HEK293 (cell line): ENCODE results near the gene PLA2G3.

Experiments used
- CTCF ChIA-PET: fragments of 350-600 bp; formaldehyde crosslinking; extraction: SDS; loops from one replicate; lab custom pipeline; 2021; ENCODE audit warnings: antibody characterized with exemption; lab: Yijun Ruan, JAX
- POLR2A ChIA-PET: fragments of 300-600 bp; formaldehyde crosslinking; extraction: SDS; loops from one replicate; lab custom pipeline; 2020; ENCODE audit warnings: antibody characterized with exemption, inconsistent platforms; lab: Yijun Ruan, JAX
- H3K27ac ChIP-seq: fragments of 200-500 bp; sonication (Bioruptor generic); 2 replicates; pipeline ENCODE4 v1.5.1; 2014; ENCODE audit warnings: low read depth, low read length, control low read depth, inconsistent platforms; ENCODE audit errors: extremely low read depth
- H3K36me3 ChIP-seq, 2 experiments: fragments of 200-500 bp in 1 of 2; sonication (Bioruptor generic) in 1 of 2; 1 replicate in 1 of 2; 2 replicates in 1 of 2; pipeline ENCODE4 v1.5.1; 2014 to 2017; ENCODE audit warnings: inconsistent platforms in 2 of 2, low read length in 2 of 2; ENCODE audit not compliant: control insufficient read depth in 2 of 2, insufficient read depth in 1 of 2
- H3K4me1 ChIP-seq: fragments of 200-500 bp; sonication (Bioruptor generic); 2 replicates; pipeline ENCODE4 v1.5.1; 2014; ENCODE audit warnings: mild to moderate bottlenecking, low read length, inconsistent platforms; ENCODE audit not compliant: control insufficient read depth, insufficient read depth
- H3K4me3 ChIP-seq: 2 replicates; pipeline ENCODE4 v1.5.1; 2011; ENCODE audit warnings: low read depth, mild to moderate bottlenecking, control low read depth, low read length, moderate library complexity
- H3K9me3 ChIP-seq: fragments of 200-500 bp; sonication (Bioruptor generic); 2 replicates; pipeline ENCODE4 v1.5.1; 2014; ENCODE audit warnings: low read depth, low read length, inconsistent platforms; ENCODE audit not compliant: control insufficient read depth, insufficient read depth
- EGR2 ChIP-seq: fragments of 450-650 bp; formaldehyde crosslinking; IDR thresholded peaks from 2 replicates; pipeline ENCODE4 v1.5.1; 2016; ENCODE audit warnings: low read depth, missing biosample characterization, missing genetic modification characterization
- GFI1B ChIP-seq: fragments of 450-650 bp; formaldehyde crosslinking; IDR thresholded peaks from 2 replicates; pipeline ENCODE4 v1.5.1; 2016; ENCODE audit warnings: missing biosample characterization, missing genetic modification characterization
- GLIS2 ChIP-seq: fragments of 450-650 bp; formaldehyde crosslinking; IDR thresholded peaks from 2 replicates; pipeline ENCODE4 v1.5.1; 2016; ENCODE audit warnings: missing biosample characterization, missing genetic modification characterization
- KLF16 ChIP-seq: fragments of 450-650 bp; formaldehyde crosslinking; IDR thresholded peaks from 2 replicates; pipeline ENCODE4 v1.5.1; 2017; ENCODE audit warnings: missing biosample characterization, missing genetic modification characterization
- SP7 ChIP-seq: fragments of 450-650 bp; formaldehyde crosslinking; IDR thresholded peaks from 2 replicates; pipeline ENCODE4 v1.5.1; 2016; ENCODE audit warnings: missing biosample characterization, missing genetic modification characterization
- TRIM28 ChIP-seq: IDR thresholded peaks from 2 replicates; pipeline ENCODE4 v1.6.1; 2011; ENCODE audit warnings: low read length, control low read depth, borderline replicate concordance
- ZBTB20 ChIP-seq: fragments of 450-650 bp; formaldehyde crosslinking; IDR thresholded peaks from 2 replicates; pipeline ENCODE4 v1.5.1; 2016; ENCODE audit warnings: missing biosample characterization, missing genetic modification characterization
- ZBTB21 ChIP-seq: fragments of 450-650 bp; formaldehyde crosslinking; IDR thresholded peaks from 2 replicates; pipeline ENCODE4 v1.5.1; 2017; ENCODE audit warnings: missing biosample characterization, missing genetic modification characterization
- ZNF248 ChIP-seq: fragments of 450-650 bp; formaldehyde crosslinking; IDR thresholded peaks from 2 replicates; pipeline ENCODE4 v1.5.1; 2017; ENCODE audit warnings: missing biosample characterization, missing genetic modification characterization
- ZNF302 ChIP-seq: fragments of 450-650 bp; formaldehyde crosslinking; IDR thresholded peaks from 2 replicates; pipeline ENCODE4 v1.5.1; 2016; ENCODE audit warnings: missing biosample characterization, missing genetic modification characterization, low read depth
- ZNF514 ChIP-seq: fragments of 450-650 bp; formaldehyde crosslinking; IDR thresholded peaks from 2 replicates; pipeline ENCODE4 v1.5.1; 2016; ENCODE audit warnings: missing biosample characterization, missing genetic modification characterization
- ZNF585B ChIP-seq: fragments of 450-650 bp; formaldehyde crosslinking; IDR thresholded peaks from 2 replicates; pipeline ENCODE4 v1.5.1; 2016; ENCODE audit warnings: missing biosample characterization, missing genetic modification characterization
- ZNF670 ChIP-seq: fragments of 450-650 bp; formaldehyde crosslinking; IDR thresholded peaks from 2 replicates; pipeline ENCODE4 v1.5.1; 2016; ENCODE audit warnings: missing biosample characterization, missing genetic modification characterization, low read depth
- ZNF777 ChIP-seq: fragments of 450-650 bp; formaldehyde crosslinking; IDR thresholded peaks from 2 replicates; pipeline ENCODE4 v1.5.1; 2017; ENCODE audit warnings: missing biosample characterization, missing genetic modification characterization, borderline replicate concordance
- ZSCAN23 ChIP-seq: fragments of 450-650 bp; formaldehyde crosslinking; IDR thresholded peaks from 2 replicates; pipeline ENCODE4 v1.5.1; 2016; ENCODE audit warnings: missing biosample characterization, missing genetic modification characterization
- ZXDB ChIP-seq: fragments of 450-650 bp; formaldehyde crosslinking; IDR thresholded peaks from 2 replicates; pipeline ENCODE4 v1.5.1; 2016; ENCODE audit warnings: missing biosample characterization, missing genetic modification characterization
- TF ChIP-seq, protein P1 (sequence below): fragments of 450-650 bp; formaldehyde crosslinking; conservative IDR thresholded peaks from 2 replicates; pipeline ENCODE4 v1.5.1; 2016; ENCODE audit warnings: low read depth, missing biosample characterization, missing genetic modification characterization
- TF ChIP-seq, protein P2 (sequence below): fragments of 450-650 bp; formaldehyde crosslinking; IDR thresholded peaks from 2 replicates; pipeline ENCODE4 v1.5.1; 2016; ENCODE audit warnings: missing biosample characterization, missing genetic modification characterization
- TF ChIP-seq, protein P3 (sequence below): fragments of 450-650 bp; formaldehyde crosslinking; IDR thresholded peaks from 2 replicates; pipeline ENCODE4; 2016; ENCODE audit warnings: missing biosample characterization, missing genetic modification characterization
- TF ChIP-seq, protein P4 (sequence below): fragments of 450-650 bp; formaldehyde crosslinking; IDR thresholded peaks from 2 replicates; pipeline ENCODE4 v1.5.1; 2016; ENCODE audit warnings: missing biosample characterization, missing genetic modification characterization
- TF ChIP-seq, protein P5 (sequence below): fragments of 450-650 bp; formaldehyde crosslinking; IDR thresholded peaks from 2 replicates; pipeline ENCODE4 v1.5.1; 2016; ENCODE audit warnings: missing biosample characterization, missing genetic modification characterization

The PLA2G3 gene

DNA sequence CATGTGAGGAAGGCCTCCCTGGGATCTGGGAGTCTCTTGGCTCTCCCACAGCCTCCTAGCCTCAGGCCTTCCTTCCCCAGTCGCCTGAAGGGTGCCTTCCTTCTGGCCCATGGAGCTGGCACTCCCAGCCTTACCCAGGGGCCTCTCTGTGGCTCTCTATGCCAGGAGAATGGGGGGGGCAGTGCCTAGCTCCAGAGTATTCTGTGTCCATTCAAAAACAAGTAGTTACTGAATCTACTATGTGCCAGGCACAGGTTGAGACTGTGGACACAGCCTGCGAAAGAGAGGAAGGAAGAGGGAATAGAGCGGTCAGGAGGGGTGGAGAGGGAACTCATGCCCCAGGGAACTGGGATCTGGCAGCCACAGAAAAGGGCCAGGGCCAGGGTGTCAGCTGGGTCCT is 2.7 kb upstream of the PLA2G3 start (continued):
- TF ChIP-seq, protein P1, sequence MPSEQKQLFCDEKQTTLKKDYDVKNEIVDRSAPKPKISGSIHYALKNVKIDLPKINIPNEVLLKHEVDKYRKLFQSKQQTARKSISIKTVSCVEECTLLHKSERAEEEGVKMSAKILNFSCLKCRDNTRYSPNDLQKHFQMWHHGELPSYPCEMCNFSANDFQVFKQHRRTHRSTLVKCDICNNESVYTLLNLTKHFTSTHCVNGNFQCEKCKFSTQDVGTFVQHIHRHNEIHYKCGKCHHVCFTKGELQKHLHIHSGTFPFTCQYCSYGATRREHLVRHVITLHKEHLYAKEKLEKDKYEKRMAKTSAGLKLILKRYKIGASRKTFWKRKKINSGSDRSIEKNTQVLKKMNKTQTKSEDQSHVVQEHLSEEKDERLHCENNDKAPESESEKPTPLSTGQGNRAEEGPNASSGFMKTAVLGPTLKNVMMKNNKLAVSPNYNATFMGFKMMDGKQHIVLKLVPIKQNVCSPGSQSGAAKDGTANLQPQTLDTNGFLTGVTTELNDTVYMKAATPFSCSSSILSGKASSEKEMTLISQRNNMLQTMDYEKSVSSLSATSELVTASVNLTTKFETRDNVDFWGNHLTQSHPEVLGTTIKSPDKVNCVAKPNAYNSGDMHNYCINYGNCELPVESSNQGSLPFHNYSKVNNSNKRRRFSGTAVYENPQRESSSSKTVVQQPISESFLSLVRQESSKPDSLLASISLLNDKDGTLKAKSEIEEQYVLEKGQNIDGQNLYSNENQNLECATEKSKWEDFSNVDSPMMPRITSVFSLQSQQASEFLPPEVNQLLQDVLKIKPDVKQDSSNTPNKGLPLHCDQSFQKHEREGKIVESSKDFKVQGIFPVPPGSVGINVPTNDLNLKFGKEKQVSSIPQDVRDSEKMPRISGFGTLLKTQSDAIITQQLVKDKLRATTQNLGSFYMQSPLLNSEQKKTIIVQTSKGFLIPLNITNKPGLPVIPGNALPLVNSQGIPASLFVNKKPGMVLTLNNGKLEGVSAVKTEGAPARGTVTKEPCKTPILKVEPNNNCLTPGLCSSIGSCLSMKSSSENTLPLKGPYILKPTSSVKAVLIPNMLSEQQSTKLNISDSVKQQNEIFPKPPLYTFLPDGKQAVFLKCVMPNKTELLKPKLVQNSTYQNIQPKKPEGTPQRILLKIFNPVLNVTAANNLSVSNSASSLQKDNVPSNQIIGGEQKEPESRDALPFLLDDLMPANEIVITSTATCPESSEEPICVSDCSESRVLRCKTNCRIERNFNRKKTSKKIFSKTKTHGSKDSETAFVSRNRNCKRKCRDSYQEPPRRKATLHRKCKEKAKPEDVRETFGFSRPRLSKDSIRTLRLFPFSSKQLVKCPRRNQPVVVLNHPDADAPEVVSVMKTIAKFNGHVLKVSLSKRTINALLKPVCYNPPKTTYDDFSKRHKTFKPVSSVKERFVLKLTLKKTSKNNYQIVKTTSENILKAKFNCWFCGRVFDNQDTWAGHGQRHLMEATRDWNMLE (tag by site-specific recombination), result no peak
- TF ChIP-seq, protein P2, sequence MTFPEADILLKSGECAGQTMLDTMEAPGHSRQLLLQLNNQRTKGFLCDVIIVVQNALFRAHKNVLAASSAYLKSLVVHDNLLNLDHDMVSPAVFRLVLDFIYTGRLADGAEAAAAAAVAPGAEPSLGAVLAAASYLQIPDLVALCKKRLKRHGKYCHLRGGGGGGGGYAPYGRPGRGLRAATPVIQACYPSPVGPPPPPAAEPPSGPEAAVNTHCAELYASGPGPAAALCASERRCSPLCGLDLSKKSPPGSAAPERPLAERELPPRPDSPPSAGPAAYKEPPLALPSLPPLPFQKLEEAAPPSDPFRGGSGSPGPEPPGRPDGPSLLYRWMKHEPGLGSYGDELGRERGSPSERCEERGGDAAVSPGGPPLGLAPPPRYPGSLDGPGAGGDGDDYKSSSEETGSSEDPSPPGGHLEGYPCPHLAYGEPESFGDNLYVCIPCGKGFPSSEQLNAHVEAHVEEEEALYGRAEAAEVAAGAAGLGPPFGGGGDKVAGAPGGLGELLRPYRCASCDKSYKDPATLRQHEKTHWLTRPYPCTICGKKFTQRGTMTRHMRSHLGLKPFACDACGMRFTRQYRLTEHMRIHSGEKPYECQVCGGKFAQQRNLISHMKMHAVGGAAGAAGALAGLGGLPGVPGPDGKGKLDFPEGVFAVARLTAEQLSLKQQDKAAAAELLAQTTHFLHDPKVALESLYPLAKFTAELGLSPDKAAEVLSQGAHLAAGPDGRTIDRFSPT (tag by site-specific recombination), result no peak
- TF ChIP-seq ZNF777 (tag by site-specific recombination), result no peak

DNA sequence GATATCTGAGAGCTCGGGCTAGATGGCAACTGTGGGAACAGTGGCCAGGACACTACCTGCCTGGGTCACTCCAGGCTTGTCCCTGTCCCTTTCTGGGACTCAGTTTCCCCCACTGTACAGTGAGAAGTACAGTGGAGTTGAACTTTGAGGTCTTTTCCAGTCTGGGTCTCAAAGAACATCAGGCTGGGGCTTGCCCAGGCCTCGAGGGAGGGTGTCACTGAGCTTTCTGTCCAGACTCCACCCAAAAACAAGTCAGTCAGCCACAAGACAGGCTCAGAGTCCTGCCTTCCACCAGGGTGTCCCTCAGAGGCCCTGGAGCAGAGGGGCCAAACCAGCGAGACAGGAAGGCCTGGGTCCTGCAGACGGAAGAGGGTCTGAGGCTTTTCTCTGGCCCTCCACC is 2.0 kb upstream of the PLA2G3 start:
- no peak overlapping the region for H3K4me3 ChIP-seq
- H3K4me1 ChIP-seq, result no peaks in the 10 kb centered on the region
- POLR2A ChIA-PET, result interaction anchor here (1.0 kb wide), 1 partner anchor 62 kb away, joined by 3 read pairs; the partner anchor contains the start of gene SMTN
- TF ChIP-seq, protein P3, sequence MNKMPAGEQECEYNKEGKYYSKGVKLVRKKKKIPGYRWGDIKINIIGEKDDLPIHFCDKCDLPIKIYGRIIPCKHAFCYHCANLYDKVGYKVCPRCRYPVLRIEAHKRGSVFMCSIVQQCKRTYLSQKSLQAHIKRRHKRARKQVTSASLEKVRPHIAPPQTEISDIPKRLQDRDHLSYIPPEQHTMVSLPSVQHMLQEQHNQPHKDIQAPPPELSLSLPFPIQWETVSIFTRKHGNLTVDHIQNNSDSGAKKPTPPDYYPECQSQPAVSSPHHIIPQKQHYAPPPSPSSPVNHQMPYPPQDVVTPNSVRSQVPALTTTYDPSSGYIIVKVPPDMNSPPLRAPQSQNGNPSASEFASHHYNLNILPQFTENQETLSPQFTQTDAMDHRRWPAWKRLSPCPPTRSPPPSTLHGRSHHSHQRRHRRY (tag by site-specific recombination), result no peak
- TF ChIP-seq ZBTB20 (tag by site-specific recombination) (no peak), ZBTB21 (tag by site-specific recombination) (no peak), ZNF302 (tag by site-specific recombination) (no peak), KLF16 (tag by site-specific recombination) (no peak), TRIM28 (no peak), GFI1B (tag by site-specific recombination) (no peak), ZXDB (tag by site-specific recombination) (no peak), ZSCAN23 (no peak), EGR2 (tag by site-specific recombination) (no peak), ZNF248 (tag by site-specific recombination) (no peak), ZNF514 (tag by site-specific recombination) (no peak), ZNF585B (tag by site-specific recombination) (no peak), GLIS2 (tag by site-specific recombination) (no peak), ZNF670 (tag by site-specific recombination) (no peak), SP7 (tag by site-specific recombination) (no peak)
- TF ChIP-seq, protein P4, sequence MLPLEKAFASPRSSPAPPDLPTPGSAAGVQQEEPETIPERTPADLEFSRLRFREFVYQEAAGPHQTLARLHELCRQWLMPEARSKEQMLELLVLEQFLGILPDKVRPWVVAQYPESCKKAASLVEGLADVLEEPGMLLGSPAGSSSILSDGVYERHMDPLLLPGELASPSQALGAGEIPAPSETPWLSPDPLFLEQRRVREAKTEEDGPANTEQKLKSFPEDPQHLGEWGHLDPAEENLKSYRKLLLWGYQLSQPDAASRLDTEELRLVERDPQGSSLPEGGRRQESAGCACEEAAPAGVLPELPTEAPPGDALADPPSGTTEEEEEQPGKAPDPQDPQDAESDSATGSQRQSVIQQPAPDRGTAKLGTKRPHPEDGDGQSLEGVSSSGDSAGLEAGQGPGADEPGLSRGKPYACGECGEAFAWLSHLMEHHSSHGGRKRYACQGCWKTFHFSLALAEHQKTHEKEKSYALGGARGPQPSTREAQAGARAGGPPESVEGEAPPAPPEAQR (tag by site-specific recombination), result no peak
- TF ChIP-seq, protein P5, sequence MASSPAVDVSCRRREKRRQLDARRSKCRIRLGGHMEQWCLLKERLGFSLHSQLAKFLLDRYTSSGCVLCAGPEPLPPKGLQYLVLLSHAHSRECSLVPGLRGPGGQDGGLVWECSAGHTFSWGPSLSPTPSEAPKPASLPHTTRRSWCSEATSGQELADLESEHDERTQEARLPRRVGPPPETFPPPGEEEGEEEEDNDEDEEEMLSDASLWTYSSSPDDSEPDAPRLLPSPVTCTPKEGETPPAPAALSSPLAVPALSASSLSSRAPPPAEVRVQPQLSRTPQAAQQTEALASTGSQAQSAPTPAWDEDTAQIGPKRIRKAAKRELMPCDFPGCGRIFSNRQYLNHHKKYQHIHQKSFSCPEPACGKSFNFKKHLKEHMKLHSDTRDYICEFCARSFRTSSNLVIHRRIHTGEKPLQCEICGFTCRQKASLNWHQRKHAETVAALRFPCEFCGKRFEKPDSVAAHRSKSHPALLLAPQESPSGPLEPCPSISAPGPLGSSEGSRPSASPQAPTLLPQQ, result no peak
- H3K9me3 ChIP-seq, result no peaks in the 10 kb centered on the region
- H3K27ac ChIP-seq, result no peak overlapping the region
- H3K36me3 ChIP-seq, result no peaks in the 10 kb centered on the region
- CTCF ChIA-PET, result interaction anchor here (0.6 to 3.9 kb wide), 4 partner anchors 11 to 851 kb away, joined by 3 to 25 read pairs (median 4); partner anchors contain the start of gene SELENOM
